Body of pancreas (tissue), 4 donors: ENCODE measurements around the gene BRD1. TPM values are rescaled to one million over a fixed set of nuclear protein-coding genes. Genes with fewer than 3 reads are reported as not detected.

Source experiments
- ATAC-seq: fragments of 150-250 bp; one replicate; pipeline ENCODE4 v1.9.1; 2016
- DNase-seq, 4 donors: peaks; one replicate each; pipeline ENCODE4 v3.0.0-alpha.2; 2019
- H3K27ac ChIP-seq, 4 donors: fragments of 200-600 bp; sonication (generic); 1 replicate in 3 of 4; 2 replicates in 1 of 4; pipeline versions ENCODE4 v1.5.1 to v1.6.1; 2016 to 2019; ENCODE audit warnings: mild to moderate bottlenecking in 1 of 4, mixed read lengths in 1 of 4, moderate library complexity in 1 of 4
- H3K27me3 ChIP-seq, 2 donors: fragments of 200-600 bp; sonication (generic); one replicate each; pipeline ENCODE4 v1.6.0; 2016; ENCODE audit warnings: mild to moderate bottlenecking in 1 of 2
- H3K36me3 ChIP-seq, 2 donors: fragments of 200-600 bp; sonication (generic); replicated peaks in 1 of 2; 2 replicates each; pipeline ENCODE4 v1.5.1; 2016; ENCODE audit warnings: low read depth in 2 of 2; ENCODE audit not compliant: insufficient read depth in 1 of 2
- H3K4me1 ChIP-seq: fragments of 200-600 bp; sonication (generic); one replicate; pipeline ENCODE4 v1.6.0; 2016
- H3K4me3 ChIP-seq, 2 donors: fragments of 200-600 bp; sonication (generic); 1 replicate in 1 of 2; 2 replicates in 1 of 2; pipeline ENCODE4 v1.5.1; 2016 to 2019
- H3K9me3 ChIP-seq, 3 donors: fragments of 200-600 bp; sonication (generic); 1 replicate in 2 of 3; 2 replicates in 1 of 3; pipeline ENCODE4 v1.5.1; 2016
- CTCF ChIP-seq, 7 experiments: fragments of 450-650 bp in 4 of 7; fragments of 200-600 bp in 3 of 7; sonication (generic) in 3 of 7; IDR thresholded peaks; one replicate each; pipeline ENCODE4 v1.5.1; 2016 to 2019; ENCODE audit warnings: antibody characterized with exemption in 7 of 7
- POLR2A ChIP-seq, 3 donors: fragments of 450-650 bp; IDR thresholded peaks; one replicate each; pipeline ENCODE4 v1.6.1; 2016; ENCODE audit warnings: antibody characterized with exemption in 3 of 3, mild to moderate bottlenecking in 2 of 3
- WGBS, 2 donors: methylation state at CpG; one replicate each; pipeline ENCODE4 v1.1.5; 2017; 5-methylcytosine and 5-hydroxymethylcytosine counted together
- intact Hi-C: fragments of 100-400 bp; cut with DNase I; formaldehyde crosslinking; loops from one replicate; pipeline ENCODE4 v1.15.1; 2023
- total RNA-seq, 2 donors: library from RNA; depleted of rRNA; stranded (reverse); fragments of >200 nt; gene quantifications; one replicate each; pipeline ENCODE4 v1.1.0, GENCODE V29; 2016

Gene BRD1
- total RNA-seq = 10 to 100 TPM; 21.8 to 36.9 TPM

DNA sequence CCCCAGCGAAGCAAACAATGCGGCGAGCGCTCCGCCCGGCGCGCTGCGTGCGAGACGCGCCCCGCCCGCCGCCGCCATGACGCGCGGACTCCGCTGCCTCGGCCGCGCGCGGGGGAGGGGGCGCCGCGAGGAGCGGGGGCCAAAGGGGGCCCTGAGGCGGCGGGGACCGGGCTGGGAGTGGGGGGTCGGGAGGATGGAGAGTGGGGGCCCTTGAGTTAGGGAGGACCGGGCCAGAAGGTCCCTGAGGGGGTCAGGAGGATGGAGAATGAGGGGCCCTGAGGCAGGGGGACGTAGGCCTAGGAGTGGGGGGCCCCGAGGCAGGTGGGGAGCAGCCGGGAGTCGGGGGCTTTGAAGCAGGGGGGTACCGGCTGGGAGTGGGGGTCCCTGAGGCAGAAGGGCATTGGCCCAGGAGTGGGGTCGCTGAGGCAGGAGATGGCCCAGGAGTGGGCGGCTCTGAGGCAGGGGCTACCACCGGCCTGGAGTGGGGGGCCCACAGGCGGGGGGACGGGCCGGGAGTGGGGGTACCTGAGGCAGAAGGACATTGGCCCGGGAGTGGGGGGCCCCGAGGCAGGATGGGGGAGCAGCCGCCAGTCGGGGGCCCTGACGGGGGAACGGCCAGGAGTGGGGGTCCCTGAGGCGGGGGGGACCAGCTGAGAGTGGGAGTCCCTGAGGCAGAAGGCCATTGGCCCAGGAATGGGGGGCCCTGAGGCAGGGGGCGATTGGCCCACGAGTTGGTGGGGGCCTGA is at the start of gene BRD1:
Gene BRD1 (minus strand): TSS at position 21 of the 746 bp plus-strand sequence. CDS start 3,556 bp downstream, outside the sequence.
- DNase-seq = peak; percentile 51 to 75 (median 64)
- H3K4me1 ChIP-seq = peaks cover 42% of the 10 kb centered on the region
- H3K9me3 ChIP-seq = no peaks in the 10 kb centered on the region
- ATAC-seq = peak; percentile 79
- no peaks in the 10 kb centered on the region for H3K27me3 ChIP-seq
- TF ChIP-seq POLR2A (IDR thresholded peaks at IDR 0.05) (peak in 1 of 3 donors; percentile 10), CTCF (IDR thresholded peaks at IDR 0.05) (no peak)
- WGBS, 2 donors = 31 to 44% methylated on average over 7 to 8 of the region's 54 CpGs
- intact Hi-C loops = no loop called here
- peak within 1 kb of the TSS; percentile 35 to 67 for H3K4me3 ChIP-seq
- H3K36me3 ChIP-seq = peaks cover 0 to 6% of the 10 kb centered on the region in 2 donors
- peak within 1 kb of the TSS; percentile 75 to 93 (median 88) for H3K27ac ChIP-seq

DNA sequence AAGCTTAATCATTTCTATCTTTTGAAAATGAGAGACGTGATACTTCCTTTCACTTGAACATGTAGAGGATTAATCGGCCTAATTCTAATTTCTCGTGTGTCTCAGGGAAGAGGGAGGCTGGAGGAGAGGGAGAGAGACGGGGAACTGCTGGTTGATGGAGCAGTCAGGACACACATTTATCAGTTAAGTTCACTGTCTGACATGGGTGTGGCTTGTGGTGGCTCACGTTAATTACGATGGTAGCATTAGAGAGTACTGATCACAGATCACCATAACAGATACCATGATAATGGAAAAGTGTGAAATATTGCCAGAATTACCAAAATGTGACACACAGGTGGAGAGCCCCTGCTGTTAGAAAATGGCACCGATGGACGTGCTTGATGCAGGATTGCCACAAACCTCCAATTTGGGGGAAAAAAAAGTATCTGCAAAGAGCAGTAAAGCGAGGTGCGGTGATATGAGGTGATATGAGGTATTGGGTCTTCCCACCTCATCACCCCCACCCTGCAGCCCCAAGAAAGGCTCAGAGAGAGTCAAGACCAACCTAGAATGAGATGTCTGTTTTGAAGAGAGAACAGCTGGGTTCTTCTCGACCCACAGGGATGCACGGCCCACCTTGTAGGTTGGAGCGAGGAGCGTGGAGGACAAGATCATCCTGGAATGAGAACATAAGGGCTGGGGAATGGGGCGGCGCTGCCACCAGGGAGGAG is 45.7 kb upstream of the BRD1 start:
- intact Hi-C loops = no loop called here
- Histone ChIP-seq H3K4me3 (no peak overlapping the region), H3K27me3 (no peaks in the 10 kb centered on the region), H3K4me1 (no peaks in the 10 kb centered on the region), H3K9me3 (no peaks in the 10 kb centered on the region), H3K27ac (no peak overlapping the region), H3K36me3 (no peaks in the 10 kb centered on the region)
- ATAC-seq (no peak), DNase-seq (no peak)
- WGBS, 2 donors = 90 to 93% methylated on average over 15 to 16 of the region's 16 CpGs
- TF ChIP-seq CTCF (IDR thresholded peaks at IDR 0.05) = no peak
- TF ChIP-seq POLR2A (IDR thresholded peaks at IDR 0.05) = no peak

- Histone ChIP-seq H3K27ac (no peak overlapping the region), H3K36me3 (no peaks in the 10 kb centered on the region), H3K4me1 (no peaks in the 10 kb centered on the region), H3K9me3 (no peaks in the 10 kb centered on the region), H3K27me3 (no peaks in the 10 kb centered on the region), H3K4me3 (no peak overlapping the region)
- ATAC-seq (no peak), DNase-seq (no peak)
- intact Hi-C loops = no loop called here
- TF ChIP-seq POLR2A (IDR thresholded peaks at IDR 0.05) (no peak), CTCF (IDR thresholded peaks at IDR 0.05) (no peak)
- 89 to 92% methylated on average over 7 of the region's 7 CpGs for WGBS, 2 donors
Observed at GRCh38 chr22:49872347-49872746, 44.7 kb upstream of the BRD1 start.

GRCh38 chr22:49871482-49871881 is 43.8 kb upstream of the BRD1 start:
- Histone ChIP-seq H3K4me1 (no peaks in the 10 kb centered on the region), H3K9me3 (no peaks in the 10 kb centered on the region), H3K36me3 (no peaks in the 10 kb centered on the region), H3K27ac (no peak overlapping the region), H3K4me3 (no peak overlapping the region), H3K27me3 (no peaks in the 10 kb centered on the region)
- peak in 1 of 4 donors; percentile 5 for DNase-seq
- ATAC-seq = no peak
- WGBS, 2 donors = 94% methylated on average over 4 of the region's 4 CpGs
- no peak for TF ChIP-seq POLR2A (IDR thresholded peaks at IDR 0.05)
- TF ChIP-seq CTCF (IDR thresholded peaks at IDR 0.05) = no peak
- intact Hi-C loops = no loop called here
